Endothelial cell of umbilical vein (primary cell): ENCODE data around the gene DHRS11. TPM values are rescaled to one million over a fixed set of nuclear protein-coding genes. Genes with fewer than 3 reads are reported as not detected.

ENCODE experiments used
- BruUV-seq: library from RNA; stranded (reverse); fragments of 400-500 nt; replicated peaks from 2 replicates; lab custom pipeline; 2021; lab: Mats Ljungman, UMichigan
- CTCF ChIA-PET: fragments of 300-600, 350-600 bp; sonication (Branson Sonifier 250); formaldehyde crosslinking; loops from one replicate; lab custom pipeline; 2021; ENCODE audit warnings: antibody characterized with exemption, inconsistent platforms; lab: Charles Lee
- POLR2A ChIA-PET: fragments of 300-600, 350-600 bp; sonication (Branson Sonifier 250); formaldehyde crosslinking; loops from one replicate; lab custom pipeline; 2021; ENCODE audit warnings: antibody characterized with exemption, inconsistent platforms; lab: Charles Lee
- DNase-seq: peaks from one replicate; pipeline ENCODE4 v3.0.0-alpha.2; 2011; ENCODE audit warnings: low read depth, low spot score
- FAIRE-seq: peaks from 2 replicates; lab custom pipeline; 2011; peaks lifted over from hg19 to GRCh38; lab: Jason Lieb, UNC
- H2AFZ ChIP-seq: 2 replicates; pipeline ENCODE4 v1.6.0; 2012; ENCODE audit warnings: low read depth, low read length, control low read depth, inconsistent platforms
- H3K27ac ChIP-seq: 2 replicates; pipeline ENCODE4 v1.5.1; 2011; ENCODE audit warnings: low read depth, mild to moderate bottlenecking, control low read depth, low read length, moderate library complexity; ENCODE audit not compliant: insufficient read depth
- H3K27me3 ChIP-seq, 2 experiments: 2 replicates each; pipeline versions ENCODE4 v1.6.0 to v1.6.1; 2011; ENCODE audit warnings: low read length in 2 of 2, mixed read lengths in 1 of 2; ENCODE audit not compliant: control insufficient read depth in 2 of 2, insufficient read depth in 2 of 2
- H3K36me3 ChIP-seq, 2 experiments: 2 replicates in 1 of 2; 3 replicates in 1 of 2; pipeline ENCODE4 v1.5.1; 2011; ENCODE audit warnings: low read length in 2 of 2, mild to moderate bottlenecking in 1 of 2, moderate library complexity in 1 of 2; ENCODE audit not compliant: control insufficient read depth in 2 of 2, insufficient read depth in 2 of 2; ENCODE audit errors: extremely low read depth in 1 of 2
- H3K4me1 ChIP-seq: 3 replicates; pipeline ENCODE4 v1.5.1; 2011; ENCODE audit warnings: mild to moderate bottlenecking, low read length; ENCODE audit not compliant: control insufficient read depth, insufficient read depth; ENCODE audit errors: extremely low read depth
- H3K4me2 ChIP-seq: 2 replicates; pipeline ENCODE4 v1.6.1; 2011; ENCODE audit warnings: low read length, control low read depth, mixed read lengths; ENCODE audit not compliant: insufficient read depth
- H3K4me3 ChIP-seq, 3 experiments: fragments of 200-600 bp in 1 of 3; sonication (generic), shearing (Covaris generic) in 1 of 3; replicated peaks in 1 of 3; 2 replicates each; pipeline ENCODE4 v1.5.1; 2011 to 2016; ENCODE audit warnings: control low read depth in 3 of 3, low read length in 3 of 3, mild to moderate bottlenecking in 2 of 3, inconsistent platforms in 1 of 3, low read depth in 1 of 3, moderate library complexity in 1 of 3; ENCODE audit not compliant: insufficient read depth in 1 of 3
- H3K79me2 ChIP-seq: 2 replicates; pipeline ENCODE4 v1.6.0; 2012; ENCODE audit warnings: low read length, inconsistent platforms; ENCODE audit not compliant: control insufficient read depth, insufficient read depth
- H3K9ac ChIP-seq: replicated peaks from 2 replicates; pipeline ENCODE3; 2011; ENCODE audit warnings: low read length, control low read depth; ENCODE audit not compliant: insufficient read depth; ENCODE audit errors: extremely low read depth
- H3K9me1 ChIP-seq: replicated peaks from 3 replicates; pipeline ENCODE4 v1.6.0; 2011; ENCODE audit warnings: mild to moderate bottlenecking, low read length; ENCODE audit not compliant: control insufficient read depth, insufficient read depth; ENCODE audit errors: extremely low read depth
- H3K9me3 ChIP-seq: replicated peaks from 2 replicates; pipeline ENCODE4 v1.5.1; 2012; ENCODE audit warnings: low read length, inconsistent platforms; ENCODE audit not compliant: control insufficient read depth, insufficient read depth
- H4K20me1 ChIP-seq: replicated peaks from 2 replicates; pipeline ENCODE3; 2011; ENCODE audit warnings: mild to moderate bottlenecking, low read length; ENCODE audit not compliant: control insufficient read depth, insufficient read depth; ENCODE audit errors: extremely low read depth
- EZH2 ChIP-seq: IDR thresholded peaks from 2 replicates; pipeline ENCODE4 v1.6.1; 2012; ENCODE audit warnings: borderline replicate concordance, low read depth, mild to moderate bottlenecking, moderate library complexity, low read length, inconsistent platforms; ENCODE audit not compliant: severe bottlenecking
- FOS ChIP-seq: IDR thresholded peaks from 2 replicates; pipeline ENCODE4 v1.6.1; 2011; ENCODE audit warnings: mild to moderate bottlenecking, low read length, moderate library complexity, borderline replicate concordance; ENCODE audit not compliant: insufficient read depth
- GATA2 ChIP-seq: IDR thresholded peaks from 2 replicates; pipeline ENCODE4 v1.7.0; 2011; ENCODE audit warnings: low read depth, mild to moderate bottlenecking, moderate library complexity, mixed read lengths, low read length; ENCODE audit not compliant: insufficient read length, insufficient read depth
- JUN ChIP-seq: IDR thresholded peaks from 2 replicates; pipeline ENCODE4 v1.6.1; 2011; ENCODE audit warnings: borderline replicate concordance, low read depth; ENCODE audit not compliant: insufficient read length, insufficient read depth
- MYC ChIP-seq: IDR thresholded peaks from one replicate; pipeline ENCODE4 v1.6.1; 2011; ENCODE audit warnings: mild to moderate bottlenecking, low read depth, low read length
- POLR2A ChIP-seq: IDR thresholded peaks from 2 replicates; pipeline ENCODE4 v1.6.1; 2012; ENCODE audit warnings: low read depth, mild to moderate bottlenecking, control low read depth, low read length
- POLR2AphosphoS5 ChIP-seq: IDR thresholded peaks from 2 replicates; pipeline ENCODE4 v1.6.1; 2012; ENCODE audit warnings: low read depth, mild to moderate bottlenecking, control low read depth, low read length, moderate library complexity; ENCODE audit not compliant: insufficient read depth
- dilution Hi-C: fragments of 300-500 bp; cut with MboI; formaldehyde crosslinking; loops from one replicate; pipeline ENCODE4 v1.15.0; 2019; ENCODE audit warnings: low sequenced_read_pairs; ENCODE audit not compliant: extremely low pct_ligation_motif_present
- intact Hi-C: fragments of 100-400 bp; cut with micrococcal nuclease; formaldehyde crosslinking; loops from one replicate; pipeline ENCODE4 v1.10.0; 2022
- polyA plus RNA-seq, 4 experiments: library from polyadenylated mRNA; depleted of rRNA in 3 of 4; stranded (reverse) in 3 of 4; unstranded in 1 of 4; fragments of >200 nt; gene quantifications; 2 replicates each; pipeline versions ENCODE4 v1.2.1 to v1.2.3, GENCODE V29; 2011 to 2012; ENCODE audit warnings: missing spikeins in 1 of 4
- total RNA-seq: library from RNA; stranded (reverse); gene quantifications from 2 replicates; pipeline ENCODE4 v1.2.3, GENCODE V29; 2021
- TF ChIP-seq, protein P1 (sequence below): IDR thresholded peaks from 2 replicates; pipeline ENCODE4 v1.6.1; 2011; ENCODE audit not compliant: insufficient read depth, insufficient read length
- TF ChIP-seq, protein P2 (sequence below), 2 donors: IDR thresholded peaks; 1 replicate in 1 of 2; 2 replicates in 1 of 2; pipeline ENCODE4 v1.5.1; 2011; ENCODE audit warnings: low read length in 2 of 2, mild to moderate bottlenecking in 2 of 2, moderate library complexity in 2 of 2, control low read depth in 1 of 2, inconsistent platforms in 1 of 2, low read depth in 1 of 2; ENCODE audit not compliant: insufficient read depth in 1 of 2; ENCODE audit errors: extremely low read depth in 1 of 2

The DHRS11 gene
- total and polyA plus RNA-seq, 2 donors (not counting 3 experiments of a cell fraction or from before 2014, with no cell fraction given) = 9.8 to 15.7 TPM

DNA sequence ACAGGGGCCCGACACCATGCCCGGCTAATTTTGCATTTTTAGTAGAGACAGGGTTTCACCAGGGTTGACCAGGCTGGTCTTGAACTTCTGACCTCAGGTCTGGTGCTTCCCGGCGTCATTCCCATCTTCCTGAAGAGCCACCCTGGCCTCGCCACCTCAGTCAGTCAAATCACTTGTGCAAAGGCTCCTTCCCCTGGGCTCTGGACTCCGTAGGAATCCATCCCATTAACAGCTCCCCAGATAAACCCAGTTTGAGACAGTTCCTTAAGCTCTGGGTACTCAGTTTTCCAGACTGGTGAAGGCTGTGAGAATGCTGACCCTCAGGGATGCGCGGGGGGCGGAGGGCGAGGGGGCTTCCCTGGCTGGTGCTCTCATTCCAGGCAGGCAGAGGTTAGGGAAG, 49.2 kb downstream of the DHRS11 start:
- TF ChIP-seq GATA2 = no peak
- TF ChIP-seq, protein P1, sequence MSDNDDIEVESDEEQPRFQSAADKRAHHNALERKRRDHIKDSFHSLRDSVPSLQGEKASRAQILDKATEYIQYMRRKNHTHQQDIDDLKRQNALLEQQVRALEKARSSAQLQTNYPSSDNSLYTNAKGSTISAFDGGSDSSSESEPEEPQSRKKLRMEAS = no peak
- no peak for TF ChIP-seq JUN
- Histone ChIP-seq H2AFZ (no peak overlapping the region), H4K20me1 (no peaks in the 10 kb centered on the region), H3K27ac (no peak overlapping the region), H3K9me1 (no peaks in the 10 kb centered on the region), H3K4me3 (no peak overlapping the region), H3K27me3 (peaks cover 52 to 57% of the 10 kb centered on the region in 2 experiments), H3K4me1 (no peaks in the 10 kb centered on the region), H3K9ac (no peak overlapping the region), H3K4me2 (no peak overlapping the region), H3K9me3 (no peaks in the 10 kb centered on the region), H3K36me3 (no peaks in the 10 kb centered on the region), H3K79me2 (no peaks in the 10 kb centered on the region)
- intact Hi-C loops (no loop called here), dilution Hi-C loops (no loop called here)
- no TSS peak for BruUV-seq
- no peak for DNase-seq
- ChIA-PET CTCF (interaction anchor here (0.9 to 4.0 kb wide), 2 partner anchors 12 to 407 kb away, joined by 4 to 18 read pairs; no protein-coding TSS in a partner anchor), POLR2A (no interaction called here)
- no peak for FAIRE-seq

DNA sequence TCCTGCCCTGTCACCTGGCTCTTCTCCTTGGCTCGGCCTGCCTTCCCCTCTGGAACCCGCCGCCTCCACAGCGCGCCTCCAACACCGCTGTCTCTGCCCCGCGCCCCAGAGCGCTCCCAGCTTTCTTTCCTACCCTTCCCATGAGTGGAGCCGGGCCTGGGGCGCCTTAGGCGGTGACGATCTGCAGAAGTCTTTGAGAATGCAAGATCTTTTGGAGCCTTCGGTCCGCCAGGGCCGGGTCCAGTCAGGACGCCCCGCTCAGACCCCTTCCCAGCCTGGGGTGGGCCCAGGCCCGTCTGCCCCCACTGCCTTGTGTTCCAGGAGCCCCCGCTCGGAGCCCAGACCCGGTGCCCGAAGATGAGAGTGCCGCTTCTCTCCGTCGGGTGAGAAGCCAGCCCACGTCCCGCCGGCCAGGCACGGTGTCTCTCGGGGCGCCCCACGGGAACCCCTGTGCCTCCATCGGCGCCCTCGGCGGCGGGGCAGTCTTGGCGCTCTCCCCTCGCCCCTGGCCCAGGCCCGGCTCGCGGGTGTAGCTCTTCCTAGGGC, 49.7 kb downstream of the DHRS11 start:
- dilution Hi-C loops (no loop called here), intact Hi-C loops (no loop called here)
- Histone ChIP-seq H3K9ac (no peak overlapping the region), H3K4me2 (no peak overlapping the region), H3K27me3 (peaks cover 53 to 57% of the 10 kb centered on the region in 2 experiments), H3K27ac (no peak overlapping the region), H3K79me2 (no peaks in the 10 kb centered on the region), H3K4me3 (peak overlapping the region in 1 of 3 experiments; percentile 21), H3K9me1 (no peaks in the 10 kb centered on the region), H4K20me1 (no peaks in the 10 kb centered on the region), H3K36me3 (no peaks in the 10 kb centered on the region), H2AFZ (no peak overlapping the region), H3K9me3 (no peaks in the 10 kb centered on the region), H3K4me1 (no peaks in the 10 kb centered on the region)
- no TSS peak for BruUV-seq
- TF ChIP-seq, protein P1 = no peak
- TF ChIP-seq POLR2A (no peak), GATA2 (no peak), JUN (no peak), FOS (no peak), EZH2 (no peak), MYC (no peak), POLR2AphosphoS5 (no peak)
- TF ChIP-seq, protein P2, sequence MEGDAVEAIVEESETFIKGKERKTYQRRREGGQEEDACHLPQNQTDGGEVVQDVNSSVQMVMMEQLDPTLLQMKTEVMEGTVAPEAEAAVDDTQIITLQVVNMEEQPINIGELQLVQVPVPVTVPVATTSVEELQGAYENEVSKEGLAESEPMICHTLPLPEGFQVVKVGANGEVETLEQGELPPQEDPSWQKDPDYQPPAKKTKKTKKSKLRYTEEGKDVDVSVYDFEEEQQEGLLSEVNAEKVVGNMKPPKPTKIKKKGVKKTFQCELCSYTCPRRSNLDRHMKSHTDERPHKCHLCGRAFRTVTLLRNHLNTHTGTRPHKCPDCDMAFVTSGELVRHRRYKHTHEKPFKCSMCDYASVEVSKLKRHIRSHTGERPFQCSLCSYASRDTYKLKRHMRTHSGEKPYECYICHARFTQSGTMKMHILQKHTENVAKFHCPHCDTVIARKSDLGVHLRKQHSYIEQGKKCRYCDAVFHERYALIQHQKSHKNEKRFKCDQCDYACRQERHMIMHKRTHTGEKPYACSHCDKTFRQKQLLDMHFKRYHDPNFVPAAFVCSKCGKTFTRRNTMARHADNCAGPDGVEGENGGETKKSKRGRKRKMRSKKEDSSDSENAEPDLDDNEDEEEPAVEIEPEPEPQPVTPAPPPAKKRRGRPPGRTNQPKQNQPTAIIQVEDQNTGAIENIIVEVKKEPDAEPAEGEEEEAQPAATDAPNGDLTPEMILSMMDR (IDR thresholded peaks at IDR 0.05; ENCODE audit: extremely low read depth in 1 of 2, insufficient read depth in 1 of 2, low read depth in 1 of 2, low read length in 2 of 2) = no peak
- DNase-seq (no peak), FAIRE-seq (no peak)
- ChIA-PET CTCF (interaction anchor here (0.9 to 4.0 kb wide), 4 partner anchors 12 to 406 kb away, joined by 3 to 18 read pairs (median 5); no protein-coding TSS in a partner anchor), POLR2A (no interaction called here)
